HG03196 (cell line): ENCODE results near the gene ZNF35.
"Not testable (repeated sequence)": the region's sequence is repeated elsewhere in the genome, so short reads cannot be mapped to it uniquely, and the experiment has no call there.

ENCODE experiments used
- ATAC-seq: cut with Tn5 transposase; IDR thresholded peaks from one replicate; pipeline ENCODE4 v1.9.1; 2021; ENCODE audit not compliant: unreplicated experiment

Gene ZNF35

GRCh38 chr3:44648564-44649229, at the start of gene ZNF35:
ZNF35 (plus strand) TSS chr3:44648732; CDS start chr3:44651068, 2,336 bp downstream.
- peak; percentile 93 for ATAC-seq

- no peak for ATAC-seq
Measured at GRCh38 chr3:44601749-44602148, 46.8 kb upstream of the ZNF35 start.

GRCh38 chr3:44612678-44613077, 35.9 kb upstream of the ZNF35 start:
- no peak for ATAC-seq

- ATAC-seq: peak; percentile 89
Measured at GRCh38 chr3:44624749-44625480, 23.6 kb upstream of the ZNF35 start, which contains the start of gene ZNF197. ZNF197 (plus strand) TSS chr3:44625036; CDS start chr3:44629155, 4,119 bp downstream.

- ATAC-seq: no peak
Measured at GRCh38 chr3:44628716-44629115, 19.8 kb upstream of the ZNF35 start.

GRCh38 chr3:44632193-44632592, 16.3 kb upstream of the ZNF35 start:
- ATAC-seq: no peak

GRCh38 chr3:44642337-44642736, 6.2 kb upstream of the ZNF35 start:
- no peak for ATAC-seq

GRCh38 chr3:44643024-44643423, 5.5 kb upstream of the ZNF35 start:
- ATAC-seq: no peak

GRCh38 chr3:44647771-44648170, 761 bp upstream of the ZNF35 start:
- no peak for ATAC-seq

- no peak for ATAC-seq
Measured at GRCh38 chr3:44649709-44650108, 1.2 kb downstream of the ZNF35 start.

- ATAC-seq: no peak
Measured at GRCh38 chr3:44654039-44654438, 5.5 kb downstream of the ZNF35 start.

GRCh38 chr3:44659015-44659414, 10.5 kb downstream of the ZNF35 start:
- no peak for ATAC-seq

GRCh38 chr3:44659434-44659833, 10.9 kb downstream of the ZNF35 start:
- no peak for ATAC-seq

- ATAC-seq: no peak
Measured at GRCh38 chr3:44661189-44661588, 12.7 kb downstream of the ZNF35 start.

- no peak for ATAC-seq
Measured at GRCh38 chr3:44665173-44665572, 16.6 kb downstream of the ZNF35 start.

GRCh38 chr3:44666346-44666745, 17.8 kb downstream of the ZNF35 start:
- no peak for ATAC-seq

GRCh38 chr3:44669760-44670159, 21.2 kb downstream of the ZNF35 start:
- ATAC-seq: no peak

GRCh38 chr3:44673466-44673865, 24.9 kb downstream of the ZNF35 start:
- ATAC-seq: not testable (repeated sequence)

- ATAC-seq: no peak
Measured at GRCh38 chr3:44674211-44674610, 25.7 kb downstream of the ZNF35 start.

GRCh38 chr3:44678480-44679116, 30.1 kb downstream of the ZNF35 start:
- ATAC-seq: no peak

GRCh38 chr3:44680921-44681455, 32.5 kb downstream of the ZNF35 start:
- no peak for ATAC-seq
